ENCODE results near the gene ULK4. TPM values are rescaled to one million over a fixed set of nuclear protein-coding genes. Genes with fewer than 3 reads are reported as not detected.

Gene ULK4
- total and polyA plus RNA-seq, 7 donors, result 2.1 to 18.6 (median 8.9) TPM

- intact Hi-C loops (cut with DNase I), result no loop called here
- Histone ChIP-seq H3K4me3 (no peak overlapping the region), H3K4me1 (no peaks in the 10 kb centered on the region), H3K9me3 (no peaks in the 10 kb centered on the region), H3K27me3 (no peaks in the 10 kb centered on the region), H3K27ac (no peak overlapping the region), H3K36me3 (no peaks in the 10 kb centered on the region)
- WGBS, 2 donors, result 77 to 88% methylated on average over 2 of the region's 2 CpGs
- no peak for TF ChIP-seq CTCF (IDR thresholded peaks at IDR 0.05)
- TF ChIP-seq POLR2AphosphoS5 (IDR thresholded peaks at IDR 0.05), result no peak
- TF ChIP-seq POLR2A (IDR thresholded peaks at IDR 0.05), result no peak
- no peak for TF ChIP-seq EP300 (IDR thresholded peaks at IDR 0.05)
- DNase-seq, result no peak
These were observed 627.5 kb downstream of the ULK4 start for GRCh38 chr3:41334426-41334825.

DNA sequence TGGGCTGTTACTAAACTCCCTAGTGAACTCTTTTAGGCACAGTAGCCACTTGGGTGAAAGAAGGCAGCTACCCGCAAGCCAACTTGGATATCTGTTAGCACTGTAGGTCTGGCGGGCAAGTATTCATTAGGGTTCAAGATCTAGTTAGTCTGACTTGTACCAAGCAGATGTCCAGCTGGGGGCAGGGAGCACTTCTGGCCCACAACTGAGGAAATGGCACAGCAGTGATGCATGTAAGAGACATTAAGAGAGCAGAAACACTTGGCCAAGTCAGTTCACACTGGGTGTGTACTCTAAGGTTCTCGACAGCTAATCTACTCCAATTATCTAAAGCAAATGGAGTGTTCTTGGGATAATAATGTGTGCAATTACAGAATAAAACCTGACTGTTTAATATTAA lies 630.9 kb downstream of the ULK4 start:
- 95 to 96% methylated on average over 3 of the region's 3 CpGs for WGBS, 2 donors
- H3K27ac ChIP-seq, result no peak overlapping the region
- H3K27me3 ChIP-seq, result no peaks in the 10 kb centered on the region
- H3K4me1 ChIP-seq, result peaks cover 0 to 6% (median 2%) of the 10 kb centered on the region in 4 donors
- intact Hi-C loops (cut with DNase I), result no loop called here
- H3K36me3 ChIP-seq, result no peaks in the 10 kb centered on the region
- DNase-seq, result no peak
- no peaks in the 10 kb centered on the region for H3K9me3 ChIP-seq
- H3K4me3 ChIP-seq, result no peak overlapping the region
- TF ChIP-seq CTCF (IDR thresholded peaks at IDR 0.05), result no peak

DNA sequence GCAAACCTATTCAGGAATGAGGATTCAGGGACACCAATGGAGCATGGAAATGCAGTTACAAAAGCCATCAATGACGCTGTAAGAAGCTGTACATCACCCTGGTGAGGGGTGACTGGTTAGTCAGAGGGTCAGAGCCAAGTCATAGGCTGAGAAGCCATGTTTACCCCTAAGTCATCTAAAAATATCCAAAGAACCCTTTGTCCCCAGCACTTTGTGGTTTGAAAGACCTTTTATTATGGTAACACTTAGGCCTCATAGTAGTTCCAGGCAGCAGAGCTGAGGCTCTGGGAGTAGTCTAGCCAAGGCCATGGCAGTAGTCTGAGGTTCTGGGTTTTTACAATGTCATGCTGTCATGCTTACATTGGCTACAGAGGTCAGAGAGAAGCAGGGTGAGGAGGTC lies 631.4 kb downstream of the ULK4 start:
- no peaks in the 10 kb centered on the region for H3K27me3 ChIP-seq
- no peak overlapping the region for H3K27ac ChIP-seq
- no peak overlapping the region for H3K4me3 ChIP-seq
- peaks cover 0 to 6% (median 2%) of the 10 kb centered on the region in 4 donors for H3K4me1 ChIP-seq
- no peak for DNase-seq
- WGBS, 2 donors, result 86 to 96% methylated on average over 1 of the region's 1 CpG
- no peaks in the 10 kb centered on the region for H3K9me3 ChIP-seq
- H3K36me3 ChIP-seq, result no peaks in the 10 kb centered on the region
- intact Hi-C loops (cut with DNase I), result no loop called here
- TF ChIP-seq CTCF (IDR thresholded peaks at IDR 0.05) (no peak), EP300 (IDR thresholded peaks at IDR 0.05) (no peak), POLR2A (IDR thresholded peaks at IDR 0.05) (no peak)

- Histone ChIP-seq H3K4me3 (no peak overlapping the region), H3K27ac (no peak overlapping the region), H3K36me3 (no peaks in the 10 kb centered on the region), H3K4me1 (peaks cover 0 to 6% (median 2%) of the 10 kb centered on the region in 4 donors), H3K27me3 (no peaks in the 10 kb centered on the region), H3K9me3 (no peaks in the 10 kb centered on the region)
- intact Hi-C loops (cut with DNase I), result no loop called here
- TF ChIP-seq POLR2AphosphoS5 (IDR thresholded peaks at IDR 0.05), result no peak
- TF ChIP-seq POLR2A (IDR thresholded peaks at IDR 0.05), result no peak
- TF ChIP-seq EP300 (IDR thresholded peaks at IDR 0.05), result no peak
- no peak for TF ChIP-seq CTCF (IDR thresholded peaks at IDR 0.05)
- 80 to 94% methylated on average over 2 of the region's 2 CpGs for WGBS, 2 donors
- DNase-seq, result no peak
These were observed 632.0 kb downstream of the ULK4 start for GRCh38 chr3:41329881-41330280.

DNA sequence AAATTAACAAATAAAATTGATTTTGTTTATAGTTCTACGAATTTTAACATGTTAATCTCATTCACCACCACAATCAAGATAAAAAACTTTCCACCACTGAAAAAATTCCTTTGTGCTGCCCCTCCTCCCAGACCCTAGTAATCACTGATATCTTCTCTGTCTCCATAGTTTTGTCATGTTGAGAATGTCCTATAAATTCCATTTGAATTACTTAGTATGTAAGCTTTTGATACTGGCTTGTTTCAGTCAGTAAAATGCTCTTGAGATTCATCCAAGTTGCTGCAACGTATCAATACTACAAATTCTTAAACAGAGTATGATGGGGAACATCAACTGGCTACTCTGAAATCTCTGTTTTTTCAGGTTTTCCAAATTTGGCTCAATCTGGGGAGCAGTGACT lies 633.0 kb downstream of the ULK4 start:
- Histone ChIP-seq H3K36me3 (no peaks in the 10 kb centered on the region), H3K4me3 (no peak overlapping the region), H3K9me3 (no peaks in the 10 kb centered on the region), H3K27ac (no peak overlapping the region), H3K27me3 (no peaks in the 10 kb centered on the region), H3K4me1 (peaks cover 0 to 6% (median 2%) of the 10 kb centered on the region in 4 donors)
- TF ChIP-seq POLR2AphosphoS5 (IDR thresholded peaks at IDR 0.05), result no peak
- no peak for TF ChIP-seq CTCF (IDR thresholded peaks at IDR 0.05)
- no peak for TF ChIP-seq POLR2A (IDR thresholded peaks at IDR 0.05)
- no peak for TF ChIP-seq EP300 (IDR thresholded peaks at IDR 0.05)
- no peak for DNase-seq
- intact Hi-C loops (cut with DNase I), result no loop called here
- WGBS, 2 donors, result 49 to 73% methylated on average over 2 of the region's 2 CpGs
